ENCODE data around the gene C14orf39.
A peak's percentile ranks its signal among the peaks of the same experiment; 100 is the strongest.

Gene C14orf39, protein sequence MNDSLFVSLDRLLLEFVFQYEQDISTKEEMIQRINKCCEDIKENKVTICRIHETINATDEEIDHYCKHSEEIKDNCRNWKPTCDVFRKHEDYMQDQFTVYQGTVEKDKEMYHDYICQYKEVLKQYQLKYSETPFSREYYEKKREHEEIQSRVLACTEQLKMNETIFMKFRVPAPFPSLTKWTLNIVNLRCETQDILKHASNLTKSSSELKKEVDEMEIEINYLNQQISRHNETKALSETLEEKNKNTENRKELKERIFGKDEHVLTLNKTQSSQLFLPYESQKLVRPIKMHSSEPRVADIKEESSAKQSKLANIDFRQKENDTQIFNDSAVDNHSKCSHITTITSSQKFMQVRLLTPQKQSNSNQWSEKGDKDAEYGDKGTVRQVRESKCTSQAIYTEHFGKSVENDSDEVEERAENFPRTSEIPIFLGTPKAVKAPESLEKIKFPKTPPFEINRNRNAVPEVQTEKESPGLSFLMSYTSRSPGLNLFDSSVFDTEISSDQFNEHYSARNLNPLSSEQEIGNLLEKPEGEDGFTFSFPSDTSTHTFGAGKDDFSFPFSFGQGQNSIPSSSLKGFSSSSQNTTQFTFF

DNA sequence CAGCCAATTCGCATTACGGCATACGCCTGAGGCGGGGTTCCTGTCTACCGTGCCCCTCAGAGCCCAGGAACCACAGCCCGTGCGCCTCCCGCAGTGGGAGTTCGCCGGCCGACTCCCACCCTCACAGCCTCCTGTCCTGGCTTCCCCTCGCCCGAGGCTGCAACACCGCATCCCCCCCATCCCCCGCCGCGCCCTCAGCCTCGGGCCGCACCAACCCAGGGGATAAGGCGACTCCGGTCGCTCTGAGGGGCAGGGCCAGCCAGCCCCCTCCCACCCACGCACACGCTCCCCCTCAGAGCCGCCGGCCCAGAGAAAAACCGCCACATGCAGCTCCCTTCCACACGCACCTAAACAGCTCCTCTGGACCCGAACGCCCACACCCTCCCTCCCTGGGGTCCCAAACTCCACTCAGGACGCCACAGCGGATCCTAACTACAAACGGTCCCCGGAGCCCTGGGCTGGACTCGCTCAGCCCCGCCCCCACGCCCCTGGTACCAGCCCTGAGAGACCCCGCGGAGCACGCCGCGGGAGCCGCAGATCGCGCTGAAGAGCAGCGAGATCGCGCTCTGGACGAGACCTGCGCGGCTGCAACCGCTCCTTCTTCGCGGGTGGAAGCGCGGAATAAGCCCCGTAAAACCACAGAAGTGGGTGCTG lies at the start of gene C14orf39:
C14orf39 (minus strand) TSS at position 466 of the 654 bp plus-strand sequence. CDS start 985 bp downstream, outside the sequence.
- peak; percentile 41 for DNase-seq

DNA sequence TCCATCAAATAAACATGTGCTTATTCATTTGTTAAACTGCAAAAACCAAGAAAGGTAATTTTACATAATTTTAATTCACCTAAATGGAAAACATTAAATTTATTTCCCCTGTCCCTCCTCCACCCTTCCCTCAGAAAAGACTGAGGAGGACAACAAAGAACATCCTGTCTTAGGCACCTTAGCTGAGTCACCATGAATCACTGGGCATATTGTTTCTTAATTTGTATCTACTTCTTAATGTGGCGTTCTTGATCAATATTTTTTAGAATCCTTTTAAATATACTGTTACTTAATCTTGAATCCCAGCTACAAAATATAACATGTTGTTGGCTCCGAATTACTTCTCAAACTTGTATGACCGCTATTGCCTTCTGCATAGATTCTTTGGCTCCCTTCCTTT lies 46.6 kb upstream of the C14orf39 start:
- no peak for DNase-seq

DNA sequence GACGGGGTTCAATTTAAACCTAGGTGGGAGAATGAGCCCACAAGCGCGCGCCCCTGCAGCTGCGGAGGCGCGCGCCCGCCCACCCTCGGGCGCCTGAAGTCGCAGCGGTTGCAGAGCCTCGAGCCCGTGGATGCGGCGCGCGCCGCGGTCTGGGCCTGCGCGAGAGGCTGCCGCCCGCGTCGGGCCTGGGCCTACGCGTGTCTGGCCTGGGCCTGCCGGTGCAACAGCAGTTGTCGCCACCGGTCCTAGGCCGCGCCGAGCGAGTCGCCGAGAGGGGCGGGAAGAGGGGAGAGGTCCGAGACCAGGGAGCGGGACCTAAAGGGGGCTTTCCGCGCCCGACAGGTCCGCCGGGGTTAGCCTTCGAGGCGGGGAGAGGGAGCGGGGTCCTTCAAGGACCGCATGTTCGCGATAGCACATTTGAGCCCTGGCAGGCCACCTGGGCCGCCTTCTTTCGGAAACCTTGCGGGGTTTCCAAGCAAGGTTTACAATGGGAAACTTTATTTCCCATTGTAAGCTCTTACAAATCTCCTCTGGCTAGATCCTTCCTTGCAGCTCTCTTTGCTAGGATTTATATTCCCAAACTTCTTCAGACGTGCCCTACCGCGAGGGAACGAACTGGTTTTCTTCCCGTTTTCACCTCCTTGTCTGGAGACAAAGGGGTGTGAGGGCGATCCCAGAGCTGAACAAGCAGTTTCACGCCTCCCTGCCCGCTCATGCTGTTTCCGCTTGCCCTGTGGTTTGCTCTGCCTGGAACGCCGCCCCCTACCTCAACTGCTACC lies 29.8 kb upstream of the C14orf39 start:
- DNase-seq: no peak

DNA sequence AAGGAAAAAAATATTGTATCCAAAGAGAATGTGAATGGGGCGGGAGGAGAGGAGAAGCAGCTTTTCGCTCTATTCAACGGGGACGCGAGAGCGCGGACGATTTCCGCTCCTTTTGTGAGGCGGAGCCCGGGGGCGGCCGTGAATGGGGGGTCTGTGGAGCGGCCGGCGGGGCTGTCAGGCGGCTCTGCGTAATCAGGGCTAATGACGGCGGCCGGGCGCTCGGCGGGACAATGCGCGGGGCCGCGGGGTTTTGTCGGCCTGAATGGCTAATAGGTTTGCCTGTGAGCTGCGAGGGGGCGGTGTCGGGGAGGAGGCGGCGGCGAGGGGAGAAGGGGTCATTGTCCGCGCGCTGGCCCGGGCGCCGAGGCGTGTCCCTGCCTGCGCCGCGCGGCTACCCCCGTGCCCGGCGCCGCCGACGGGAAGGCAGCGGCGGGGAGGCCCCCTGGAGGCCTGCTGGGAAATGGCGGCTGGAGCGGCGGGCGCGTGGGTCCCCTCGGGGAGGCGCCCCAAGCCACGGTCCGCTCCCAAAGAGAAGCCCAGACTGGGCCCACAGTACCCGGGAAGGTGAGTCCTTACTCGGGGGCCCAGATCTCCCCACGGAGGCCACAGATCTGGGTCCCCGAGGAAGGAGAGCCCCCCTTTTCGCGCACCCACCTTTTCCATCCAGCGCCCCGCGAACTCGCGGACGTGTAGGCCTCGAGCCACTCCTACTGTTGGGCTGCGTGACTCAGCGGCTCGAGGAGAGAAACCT lies 29.1 kb upstream of the C14orf39 start:
- no peak for DNase-seq

DNA sequence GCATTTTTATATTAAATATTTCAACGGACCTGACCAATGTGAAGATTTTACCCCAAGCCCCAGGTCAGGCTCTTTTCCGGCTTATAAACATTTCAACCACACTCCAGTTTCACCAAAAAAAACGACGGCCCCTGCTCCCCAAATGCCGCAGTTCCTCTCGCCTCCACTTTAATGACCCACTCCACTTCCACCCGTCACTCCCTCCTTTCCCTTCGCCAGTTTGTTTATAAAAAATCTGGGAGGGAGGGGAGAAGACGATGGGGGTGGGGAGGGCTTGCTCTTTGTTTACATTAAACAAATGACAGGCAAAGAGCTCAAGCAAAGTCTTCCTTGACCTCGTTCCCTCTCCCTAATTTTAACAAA lies 28.5 kb upstream of the C14orf39 start:
- DNase-seq: peak; percentile 44

DNA sequence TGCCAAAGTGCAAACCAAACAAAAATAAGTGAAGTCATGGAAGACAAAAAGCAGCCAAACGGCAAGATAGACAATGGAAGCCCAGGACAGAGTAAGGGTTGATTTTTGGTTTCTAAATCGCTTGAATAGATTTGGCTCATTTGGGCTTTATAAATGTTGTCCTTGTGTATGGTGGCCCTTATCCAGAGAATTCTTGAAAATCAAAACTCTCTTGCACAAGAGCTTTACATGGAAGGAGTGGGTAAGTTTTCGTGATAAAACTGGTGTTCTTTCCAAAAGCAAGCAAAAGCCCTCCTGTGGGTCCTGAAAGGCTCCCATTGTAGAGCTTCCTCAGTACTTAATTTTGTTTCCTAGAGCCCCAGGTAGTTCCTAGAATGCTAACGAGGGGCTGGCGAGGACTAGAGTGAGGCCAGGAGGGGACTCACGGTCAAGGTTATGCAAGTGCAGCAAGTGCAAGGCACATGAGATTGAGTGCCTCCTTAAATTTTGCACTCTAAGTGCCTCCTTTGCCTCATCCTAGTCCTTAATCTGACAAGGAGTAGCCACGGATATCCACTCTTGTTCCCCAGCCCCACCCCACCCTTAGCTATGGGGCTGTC lies 27.2 kb upstream of the C14orf39 start:
- no peak for DNase-seq

DNA sequence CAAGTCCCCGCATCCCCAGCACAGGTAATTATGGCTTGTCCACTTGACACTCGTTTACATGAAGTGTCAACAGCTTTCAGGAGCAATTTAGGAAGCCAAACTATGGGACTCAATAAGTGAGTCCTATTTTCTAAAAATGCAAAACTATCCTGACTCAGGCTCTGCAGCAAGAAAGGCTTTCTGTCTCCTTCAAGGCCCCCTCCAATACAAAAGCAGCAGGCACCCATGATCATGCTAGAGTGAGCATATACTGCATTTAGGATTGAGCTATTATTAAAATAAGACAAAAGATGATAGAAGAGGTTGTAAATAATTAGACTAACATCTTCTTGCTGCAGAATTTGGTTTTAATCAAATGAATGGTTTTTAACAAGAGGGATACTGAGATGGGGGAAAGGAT lies 26.3 kb upstream of the C14orf39 start:
- DNase-seq: no peak

DNA sequence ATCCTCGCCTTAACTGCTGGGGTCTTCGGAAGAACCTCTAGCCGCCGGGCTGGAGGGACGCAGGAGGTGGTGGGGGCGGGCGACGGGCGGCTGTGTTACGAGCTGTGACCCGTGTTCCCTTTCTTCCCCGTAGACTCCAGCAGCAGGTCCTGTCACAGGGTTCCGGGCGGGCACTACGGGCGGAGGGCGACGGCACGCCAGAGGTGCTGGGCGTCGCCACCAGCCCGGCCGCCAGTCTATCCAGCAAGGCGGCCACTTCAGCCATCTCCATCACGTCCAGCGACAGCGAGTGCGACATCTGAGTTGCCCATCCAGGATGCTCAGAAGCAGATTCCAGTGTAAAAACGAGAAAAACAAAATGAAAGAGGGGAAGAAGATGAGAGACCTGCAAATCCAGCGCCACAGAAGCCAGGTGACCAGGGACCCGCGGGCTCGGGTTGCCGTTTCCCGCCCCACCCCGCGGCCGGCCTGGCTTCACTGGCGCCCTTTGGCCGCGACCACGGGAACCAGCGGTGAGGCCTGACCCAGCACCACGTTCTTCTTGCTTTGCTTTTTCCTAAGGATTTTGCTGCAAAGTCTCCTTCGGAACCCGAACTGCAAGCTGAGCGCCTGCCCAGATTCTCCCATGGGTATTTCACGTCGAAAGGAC lies 25.2 kb upstream of the C14orf39 start:
- DNase-seq: no peak

DNA sequence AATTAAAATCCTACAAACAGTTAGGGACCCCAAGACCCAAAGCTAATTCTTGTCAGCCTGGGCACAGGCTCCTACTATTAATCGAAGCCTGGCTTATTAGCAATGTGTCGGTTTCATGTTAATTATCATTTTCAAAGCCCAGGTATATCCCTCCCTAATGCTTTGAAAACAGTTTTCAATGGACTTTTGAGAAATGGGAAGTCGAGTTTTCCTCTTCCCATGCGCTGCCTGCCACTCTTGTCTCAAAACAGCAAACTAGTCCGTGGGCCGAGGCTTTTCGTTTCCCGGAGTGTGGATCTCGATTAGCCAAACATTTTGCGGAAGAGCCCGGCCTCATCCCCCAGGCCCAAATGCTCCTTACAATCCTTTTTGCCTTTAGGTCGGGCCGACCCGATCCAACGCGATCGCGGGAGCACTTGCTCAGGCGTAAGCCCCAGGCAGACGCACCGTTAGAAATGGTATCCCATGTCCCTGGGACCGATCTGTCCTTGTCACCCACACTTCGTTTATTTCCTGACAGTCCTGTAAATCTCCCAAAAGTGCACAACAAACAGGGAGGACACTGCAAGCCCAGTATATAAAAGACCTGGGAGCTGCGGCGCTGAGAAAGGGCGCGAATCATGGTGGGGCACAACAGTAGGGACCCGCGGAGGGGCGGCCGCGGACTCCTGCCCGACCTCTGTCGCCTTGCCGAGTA lies 24.5 kb upstream of the C14orf39 start:
- no peak for DNase-seq

DNA sequence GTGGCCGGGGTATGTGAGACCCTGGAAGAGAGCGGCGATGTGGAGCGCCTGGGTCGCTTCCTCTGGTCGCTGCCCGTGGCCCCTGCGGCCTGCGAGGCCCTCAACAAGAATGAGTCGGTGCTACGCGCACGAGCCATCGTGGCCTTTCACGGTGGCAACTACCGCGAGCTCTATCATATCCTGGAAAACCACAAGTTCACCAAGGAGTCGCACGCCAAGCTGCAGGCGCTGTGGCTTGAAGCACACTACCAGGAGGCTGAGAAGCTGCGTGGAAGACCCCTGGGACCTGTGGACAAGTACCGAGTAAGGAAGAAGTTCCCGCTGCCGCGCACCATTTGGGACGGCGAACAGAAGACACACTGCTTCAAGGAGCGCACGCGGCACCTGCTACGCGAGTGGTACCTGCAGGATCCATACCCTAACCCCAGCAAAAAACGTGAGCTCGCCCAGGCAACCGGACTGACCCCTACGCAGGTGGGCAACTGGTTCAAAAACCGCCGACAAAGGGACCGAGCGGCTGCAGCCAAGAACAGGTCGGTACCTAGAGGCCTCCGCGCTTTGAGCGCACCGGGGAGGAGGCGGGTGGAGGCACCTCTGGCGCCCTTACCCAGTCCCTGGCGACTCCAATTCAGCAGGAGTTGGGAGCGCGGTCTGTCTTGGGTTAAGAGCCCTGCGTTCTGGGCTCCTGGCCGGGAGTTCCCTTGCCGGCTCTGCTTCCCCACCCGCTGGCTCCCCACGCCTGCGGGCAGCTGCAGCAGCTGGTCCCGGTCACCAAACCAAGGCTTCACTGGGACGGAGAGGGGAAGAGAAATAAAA lies 23.8 kb upstream of the C14orf39 start:
- peak; percentile 30 for DNase-seq

DNA sequence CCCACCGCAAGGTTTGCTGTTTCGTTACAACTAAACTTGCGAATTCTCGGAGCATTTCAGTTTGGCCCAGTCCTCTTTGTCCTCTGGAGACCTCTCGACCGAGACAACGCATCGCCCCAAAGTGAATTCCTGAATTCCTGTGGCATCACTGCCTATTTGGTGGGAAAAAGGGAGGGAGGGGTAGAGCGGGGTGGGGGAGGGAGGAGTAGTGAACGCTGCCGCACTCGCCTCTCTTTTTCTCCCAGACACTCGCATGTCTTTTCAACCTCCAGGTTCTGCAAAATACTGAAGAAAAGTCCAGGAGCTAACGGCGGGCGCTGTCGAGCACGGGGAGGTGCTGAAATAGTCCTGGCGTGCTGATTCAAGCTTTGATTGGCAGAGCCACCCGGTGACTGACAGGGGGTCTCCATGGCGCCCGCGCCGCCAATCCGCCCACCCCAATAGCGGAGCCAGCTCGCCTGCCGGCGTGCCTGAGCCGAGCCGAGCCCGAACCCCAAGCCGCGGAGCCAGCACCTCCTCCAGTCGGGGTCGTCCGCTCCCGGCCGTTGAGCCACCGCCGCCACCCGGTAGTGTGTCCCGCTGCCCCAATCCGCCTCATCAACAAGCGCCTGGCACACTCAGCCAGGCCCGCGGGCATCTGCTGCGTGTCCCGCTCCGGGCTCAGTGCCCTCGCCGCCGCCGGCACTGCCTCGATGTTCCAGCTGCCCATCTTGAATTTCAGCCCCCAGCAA lies 23.0 kb upstream of the C14orf39 start, which contains the start of gene SIX6:
SIX6 (plus strand) TSS at position 440 of the 731 bp plus-strand sequence; CDS start at position 693, 253 bp downstream.
- DNase-seq: peak; percentile 77

DNA sequence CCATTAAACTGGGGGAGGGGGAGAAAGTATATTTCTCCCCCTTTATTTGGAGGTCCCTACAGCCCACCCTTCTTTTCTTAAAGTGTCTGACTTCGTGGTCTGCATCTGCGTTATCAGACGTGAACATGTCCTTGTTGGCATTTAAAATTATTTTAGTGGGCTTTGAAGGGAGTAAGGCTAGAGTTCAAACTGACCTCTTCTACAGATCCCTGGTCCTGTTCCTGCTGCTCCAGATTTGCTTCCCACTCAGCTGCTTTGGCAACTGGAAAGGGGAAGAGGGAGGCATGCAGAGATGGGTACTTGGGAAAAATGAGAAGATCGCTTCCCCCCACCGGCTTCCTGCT lies 22.5 kb upstream of the C14orf39 start:
- no peak for DNase-seq

DNA sequence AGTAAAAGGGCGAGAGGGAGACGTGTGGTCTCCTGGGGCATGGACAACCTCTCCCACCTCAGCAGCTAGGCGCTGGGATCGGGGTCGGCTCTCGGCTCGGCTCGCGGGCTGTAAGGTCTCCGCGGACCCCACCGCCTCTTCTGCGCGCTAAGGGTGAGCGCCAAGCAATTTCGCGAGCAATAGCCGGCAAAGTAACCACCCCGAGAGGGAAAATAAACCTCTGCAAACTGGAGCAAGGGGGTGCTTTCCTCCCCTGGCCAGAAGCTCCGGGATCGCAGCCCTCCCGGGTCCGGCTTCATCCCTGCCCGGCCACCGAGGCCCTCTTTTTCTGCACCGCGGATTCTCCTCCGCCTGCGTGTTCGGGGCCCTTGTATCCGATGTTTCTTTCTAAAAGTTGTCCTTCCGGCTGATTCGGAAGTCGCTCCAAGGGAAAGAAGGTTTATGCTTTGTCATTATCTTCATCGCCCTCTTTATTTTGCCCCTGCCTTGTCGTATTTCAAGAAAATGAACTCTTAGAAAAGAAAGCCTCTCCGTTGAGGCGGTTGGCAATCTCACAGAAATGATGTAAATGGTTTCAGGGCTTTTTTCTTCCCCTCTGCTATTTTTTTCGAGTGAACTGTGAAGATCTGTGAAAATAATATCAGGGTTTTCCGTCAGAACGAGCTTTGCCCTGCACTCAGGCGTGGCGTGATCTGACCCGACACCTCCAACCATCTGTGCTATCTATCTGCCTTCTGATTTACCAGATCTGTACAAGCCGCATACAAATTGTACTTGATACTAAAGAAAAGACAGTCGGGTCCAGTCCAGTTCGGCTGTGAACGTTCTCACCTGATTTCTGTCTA lies 21.3 kb upstream of the C14orf39 start:
- DNase-seq: no peak

DNA sequence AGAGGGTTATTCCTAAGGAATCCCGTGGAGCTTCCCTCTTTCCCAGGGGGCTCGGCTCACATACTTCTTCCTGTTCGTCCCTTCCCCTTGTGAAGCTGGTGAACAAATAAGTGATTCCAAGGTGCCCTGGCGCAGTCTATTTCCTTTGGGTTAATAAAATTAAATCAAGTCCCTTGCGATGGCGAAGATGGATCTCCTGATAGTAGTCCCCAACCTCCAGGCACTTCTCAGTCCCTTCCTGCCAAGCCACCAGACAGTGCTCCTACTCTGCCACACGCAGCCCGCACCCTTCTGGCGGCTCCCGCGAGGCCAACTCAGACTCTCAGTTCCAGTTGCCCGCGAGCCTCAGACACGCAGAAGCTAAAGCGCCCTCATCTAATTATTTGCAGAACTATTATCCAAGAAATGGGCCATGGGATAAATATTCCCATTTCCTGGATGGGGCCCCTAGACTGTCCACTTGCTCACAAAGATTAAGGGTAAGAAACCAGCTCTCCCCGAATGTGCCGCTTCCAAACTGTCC lies 20.7 kb upstream of the C14orf39 start:
- DNase-seq: no peak

DNA sequence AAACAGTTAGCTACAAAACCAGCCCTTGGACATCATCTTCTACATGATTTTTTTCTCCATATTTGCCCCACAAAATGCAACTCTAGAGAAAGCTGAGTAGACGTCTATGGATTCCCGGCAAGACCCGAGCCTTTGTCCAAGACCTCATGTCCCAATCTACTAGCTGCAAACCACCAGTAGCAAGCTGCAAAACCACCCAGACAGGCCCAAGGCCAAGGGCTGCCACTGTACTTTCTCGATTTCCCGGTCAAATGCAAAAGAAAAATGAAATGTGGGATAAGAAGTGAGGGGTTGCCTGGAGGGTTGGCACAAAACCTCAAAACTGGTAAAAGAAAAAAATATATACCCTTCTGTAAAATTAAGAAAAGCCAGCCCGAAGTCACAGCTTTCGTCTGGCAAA lies 20.1 kb upstream of the C14orf39 start:
- DNase-seq: no peak

DNA sequence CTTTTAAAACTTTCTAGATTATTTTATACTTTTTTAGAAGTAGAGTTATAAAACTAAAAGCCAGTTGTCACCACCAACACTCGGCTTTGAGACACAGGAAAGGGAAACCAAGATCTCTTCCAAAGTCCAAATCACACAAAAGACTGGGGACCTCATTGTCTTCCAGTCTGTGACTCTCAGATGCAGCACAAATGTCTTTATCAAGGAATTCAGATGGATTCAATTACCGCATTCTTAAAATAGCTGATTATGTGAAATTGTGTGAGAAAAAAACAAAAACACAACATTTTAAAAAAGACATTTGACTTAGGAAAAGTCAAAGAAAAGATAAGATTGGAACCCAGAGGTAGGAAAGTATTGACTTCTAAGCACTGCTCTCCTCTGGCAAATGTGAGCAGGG lies 19.6 kb upstream of the C14orf39 start:
- DNase-seq: no peak

DNA sequence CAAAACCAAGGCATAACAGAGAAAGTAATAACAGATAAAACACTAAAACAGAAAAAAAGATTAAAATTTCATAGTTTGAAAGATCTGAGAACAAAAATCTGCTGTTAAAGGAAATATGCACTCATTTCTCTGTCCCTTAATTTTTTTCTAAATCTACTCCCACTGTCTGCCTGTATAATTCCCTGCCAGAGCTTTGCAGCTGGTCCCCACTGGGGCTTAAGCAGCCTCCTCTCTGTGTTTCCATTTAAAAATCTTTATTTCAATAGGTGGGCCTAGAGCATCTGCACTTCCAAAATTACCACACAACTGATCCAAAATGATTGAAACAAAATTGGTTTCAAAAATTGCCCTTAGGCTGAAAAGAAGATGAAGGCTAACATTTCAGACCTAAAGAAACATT lies 16.7 kb upstream of the C14orf39 start:
- no peak for DNase-seq

DNA sequence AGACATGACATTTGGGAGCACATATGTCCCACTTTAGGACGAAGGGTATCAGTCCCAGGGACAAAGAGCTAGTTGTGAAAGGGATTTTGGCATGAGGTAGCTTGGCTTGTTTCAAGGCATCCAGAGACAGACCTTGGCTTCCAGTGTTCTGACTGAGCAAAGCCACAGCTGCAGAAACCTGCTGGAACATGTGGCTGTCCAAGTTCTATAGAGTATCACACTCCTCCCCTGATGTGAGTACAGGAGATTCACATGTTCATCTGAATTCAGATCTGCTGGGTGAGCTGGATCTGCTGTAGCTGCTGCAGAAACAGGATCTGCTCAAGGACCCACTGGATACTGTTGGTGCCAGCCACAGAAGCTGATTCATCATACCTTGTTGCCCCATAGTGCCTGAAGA lies 10.1 kb upstream of the C14orf39 start:
- no peak for DNase-seq
